H1 (cell line): Measurements from ENCODE around the gene AGPS.

ENCODE experiments used
- CHD2 ChIP-seq: IDR thresholded peaks from 2 replicates; pipeline ENCODE4 v1.6.1; 2012; ENCODE audit warnings: low read length, improper control_type of control experiment
- EZH2 ChIP-seq: fragments of 200-600 bp; sonication (generic); IDR thresholded peaks from 2 replicates; pipeline ENCODE4 v1.7.1; 2012; ENCODE audit warnings: low read depth, mild to moderate bottlenecking, moderate library complexity, low read length, inconsistent platforms; ENCODE audit not compliant: severe bottlenecking
- POLR2A ChIP-seq, 2 experiments: IDR thresholded peaks; 1 replicate in 1 of 2; 2 replicates in 1 of 2; pipeline ENCODE4 v1.6.1; 2011; ENCODE audit warnings: low read depth in 2 of 2, low read length in 2 of 2, mild to moderate bottlenecking in 2 of 2; ENCODE audit errors: control extremely low read depth in 1 of 2
- YY1 ChIP-seq: IDR thresholded peaks from 2 replicates; pipeline ENCODE4 v1.6.1; 2011; ENCODE audit warnings: low read depth, mild to moderate bottlenecking, low read length
- TF ChIP-seq, protein P1 (sequence below), 3 experiments: IDR thresholded peaks; 1 replicate in 2 of 3; 2 replicates in 1 of 3; pipeline versions ENCODE4 v1.5.1 to v1.6.1; 2011; ENCODE audit warnings: low read length in 3 of 3, mild to moderate bottlenecking in 3 of 3, inconsistent platforms in 2 of 3, low read depth in 1 of 3, moderate library complexity in 1 of 3; ENCODE audit not compliant: insufficient read depth in 1 of 3; ENCODE audit errors: control extremely low read depth in 1 of 3

DNA sequence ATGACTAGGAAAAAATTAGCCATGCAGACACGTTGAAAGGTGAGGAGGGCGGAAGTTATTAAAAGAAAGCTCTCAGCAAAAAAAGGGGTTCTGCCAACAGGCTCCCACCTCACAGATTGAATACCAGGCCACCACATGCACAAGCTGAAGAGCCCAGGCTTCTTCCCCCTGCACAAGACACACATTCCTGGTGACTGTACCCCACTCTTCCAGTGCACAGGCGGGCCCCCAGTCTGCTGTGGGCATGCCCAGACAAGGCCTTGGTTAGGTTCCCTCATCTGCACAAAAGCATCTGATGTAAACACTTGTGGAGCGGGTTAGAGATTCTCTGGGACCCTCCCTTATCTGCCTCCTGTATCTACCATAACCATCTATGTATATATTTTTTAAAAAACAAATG is 81.7 kb downstream of the AGPS start:
- no peak for TF ChIP-seq CHD2
- no peak for TF ChIP-seq EZH2
- TF ChIP-seq, protein P1, sequence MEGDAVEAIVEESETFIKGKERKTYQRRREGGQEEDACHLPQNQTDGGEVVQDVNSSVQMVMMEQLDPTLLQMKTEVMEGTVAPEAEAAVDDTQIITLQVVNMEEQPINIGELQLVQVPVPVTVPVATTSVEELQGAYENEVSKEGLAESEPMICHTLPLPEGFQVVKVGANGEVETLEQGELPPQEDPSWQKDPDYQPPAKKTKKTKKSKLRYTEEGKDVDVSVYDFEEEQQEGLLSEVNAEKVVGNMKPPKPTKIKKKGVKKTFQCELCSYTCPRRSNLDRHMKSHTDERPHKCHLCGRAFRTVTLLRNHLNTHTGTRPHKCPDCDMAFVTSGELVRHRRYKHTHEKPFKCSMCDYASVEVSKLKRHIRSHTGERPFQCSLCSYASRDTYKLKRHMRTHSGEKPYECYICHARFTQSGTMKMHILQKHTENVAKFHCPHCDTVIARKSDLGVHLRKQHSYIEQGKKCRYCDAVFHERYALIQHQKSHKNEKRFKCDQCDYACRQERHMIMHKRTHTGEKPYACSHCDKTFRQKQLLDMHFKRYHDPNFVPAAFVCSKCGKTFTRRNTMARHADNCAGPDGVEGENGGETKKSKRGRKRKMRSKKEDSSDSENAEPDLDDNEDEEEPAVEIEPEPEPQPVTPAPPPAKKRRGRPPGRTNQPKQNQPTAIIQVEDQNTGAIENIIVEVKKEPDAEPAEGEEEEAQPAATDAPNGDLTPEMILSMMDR (IDR thresholded peaks at IDR 0.05; ENCODE audit: control extremely low read depth in 1 of 3, insufficient read depth in 1 of 3, low read depth in 1 of 3, low read length in 3 of 3) = no peak
- TF ChIP-seq POLR2A (IDR thresholded peaks at IDR 0.05; ENCODE audit: control extremely low read depth in 1 of 2, low read depth in 2 of 2, low read length in 2 of 2) = no peak
- TF ChIP-seq YY1 = no peak
